Hepatocyte (in vitro differentiated cells): ENCODE measurements around the gene ATP8B4.

ENCODE experiments used
- EZH2phosphoT487 ChIP-seq: fragments of 200-600 bp; sonication (generic); IDR thresholded peaks from one replicate; pipeline ENCODE4 v1.6.1; 2018; ENCODE audit warnings: antibody characterized with exemption, mild to moderate bottlenecking, low read depth, moderate library complexity; ENCODE audit not compliant: unreplicated experiment, severe bottlenecking
- TF ChIP-seq, protein P1 (sequence below): fragments of 200-600 bp; sonication (generic); IDR thresholded peaks from 2 replicates; pipeline ENCODE4 v1.5.1; 2016; ENCODE audit warnings: antibody characterized with exemption, mild to moderate bottlenecking; ENCODE audit not compliant: poor library complexity

DNA sequence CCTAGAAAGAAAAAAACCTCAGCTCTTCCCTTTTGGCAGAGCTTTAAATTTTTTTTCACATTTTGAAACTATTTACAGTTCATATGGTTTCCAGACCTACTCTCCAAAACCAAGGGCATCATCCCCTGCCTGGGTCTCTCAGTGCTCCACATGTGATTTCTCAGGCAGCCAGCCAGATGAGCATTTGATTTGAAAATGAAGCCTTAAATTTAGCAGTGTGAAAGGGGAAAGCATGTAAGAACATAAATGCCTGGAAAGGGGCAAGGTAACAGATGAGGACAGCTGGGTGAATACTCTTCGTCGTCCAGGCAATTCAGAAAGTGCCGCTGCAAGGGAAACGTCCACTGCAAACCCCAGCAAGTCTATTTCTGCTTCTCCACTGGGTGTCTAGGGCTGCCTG is 94.8 kb downstream of the ATP8B4 start:
- TF ChIP-seq, protein P1, sequence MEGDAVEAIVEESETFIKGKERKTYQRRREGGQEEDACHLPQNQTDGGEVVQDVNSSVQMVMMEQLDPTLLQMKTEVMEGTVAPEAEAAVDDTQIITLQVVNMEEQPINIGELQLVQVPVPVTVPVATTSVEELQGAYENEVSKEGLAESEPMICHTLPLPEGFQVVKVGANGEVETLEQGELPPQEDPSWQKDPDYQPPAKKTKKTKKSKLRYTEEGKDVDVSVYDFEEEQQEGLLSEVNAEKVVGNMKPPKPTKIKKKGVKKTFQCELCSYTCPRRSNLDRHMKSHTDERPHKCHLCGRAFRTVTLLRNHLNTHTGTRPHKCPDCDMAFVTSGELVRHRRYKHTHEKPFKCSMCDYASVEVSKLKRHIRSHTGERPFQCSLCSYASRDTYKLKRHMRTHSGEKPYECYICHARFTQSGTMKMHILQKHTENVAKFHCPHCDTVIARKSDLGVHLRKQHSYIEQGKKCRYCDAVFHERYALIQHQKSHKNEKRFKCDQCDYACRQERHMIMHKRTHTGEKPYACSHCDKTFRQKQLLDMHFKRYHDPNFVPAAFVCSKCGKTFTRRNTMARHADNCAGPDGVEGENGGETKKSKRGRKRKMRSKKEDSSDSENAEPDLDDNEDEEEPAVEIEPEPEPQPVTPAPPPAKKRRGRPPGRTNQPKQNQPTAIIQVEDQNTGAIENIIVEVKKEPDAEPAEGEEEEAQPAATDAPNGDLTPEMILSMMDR, result no peak
- no peak for TF ChIP-seq EZH2phosphoT487
